ENCODE measurements around the gene VWC2L. TPM values are rescaled to one million over a fixed set of nuclear protein-coding genes. Genes with fewer than 3 reads are reported as not detected.

VWC2L gene
- total RNA-seq, 2 experiments from 2014 or later: not detected

DNA sequence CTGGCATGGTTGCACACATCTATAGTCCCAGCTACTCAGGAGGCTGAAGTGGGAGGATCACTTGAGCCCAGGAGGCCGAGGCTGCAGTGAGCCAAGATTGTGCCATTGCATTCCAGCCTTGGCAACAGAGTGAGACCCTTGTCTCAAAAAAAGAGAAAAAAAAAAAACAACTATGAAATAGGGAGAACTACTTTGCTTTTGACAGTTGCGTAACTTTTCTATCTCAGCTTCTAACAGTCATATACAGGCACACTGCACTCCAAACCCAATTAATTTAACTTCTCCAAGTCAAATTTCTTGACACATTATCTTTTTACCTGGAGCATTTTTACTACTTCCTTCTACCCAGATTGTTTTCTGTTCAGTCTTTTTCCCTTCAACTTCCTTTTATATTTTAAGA lies 24.1 kb upstream of the VWC2L start:
- Mint-ChIP-seq H3K9me3 (no peaks in the 10 kb centered on the region), H3K4me1 (ENCODE audit: low read depth) (no peaks in the 10 kb centered on the region), H3K27ac (no peak overlapping the region), H3K27me3 (no peaks in the 10 kb centered on the region), H3K4me3 (no peak overlapping the region), H3K36me3 (ENCODE audit: low read depth) (no peaks in the 10 kb centered on the region)
- CTCF ChIA-PET: no interaction called here
- TF ChIP-seq, protein P1, sequence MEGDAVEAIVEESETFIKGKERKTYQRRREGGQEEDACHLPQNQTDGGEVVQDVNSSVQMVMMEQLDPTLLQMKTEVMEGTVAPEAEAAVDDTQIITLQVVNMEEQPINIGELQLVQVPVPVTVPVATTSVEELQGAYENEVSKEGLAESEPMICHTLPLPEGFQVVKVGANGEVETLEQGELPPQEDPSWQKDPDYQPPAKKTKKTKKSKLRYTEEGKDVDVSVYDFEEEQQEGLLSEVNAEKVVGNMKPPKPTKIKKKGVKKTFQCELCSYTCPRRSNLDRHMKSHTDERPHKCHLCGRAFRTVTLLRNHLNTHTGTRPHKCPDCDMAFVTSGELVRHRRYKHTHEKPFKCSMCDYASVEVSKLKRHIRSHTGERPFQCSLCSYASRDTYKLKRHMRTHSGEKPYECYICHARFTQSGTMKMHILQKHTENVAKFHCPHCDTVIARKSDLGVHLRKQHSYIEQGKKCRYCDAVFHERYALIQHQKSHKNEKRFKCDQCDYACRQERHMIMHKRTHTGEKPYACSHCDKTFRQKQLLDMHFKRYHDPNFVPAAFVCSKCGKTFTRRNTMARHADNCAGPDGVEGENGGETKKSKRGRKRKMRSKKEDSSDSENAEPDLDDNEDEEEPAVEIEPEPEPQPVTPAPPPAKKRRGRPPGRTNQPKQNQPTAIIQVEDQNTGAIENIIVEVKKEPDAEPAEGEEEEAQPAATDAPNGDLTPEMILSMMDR (IDR thresholded peaks at IDR 0.05): no peak
- intact Hi-C loops (cut with micrococcal nuclease): no loop called here
- POLR2A ChIA-PET: no interaction called here
- DNase-seq (no peak), ATAC-seq (no peak)

DNA sequence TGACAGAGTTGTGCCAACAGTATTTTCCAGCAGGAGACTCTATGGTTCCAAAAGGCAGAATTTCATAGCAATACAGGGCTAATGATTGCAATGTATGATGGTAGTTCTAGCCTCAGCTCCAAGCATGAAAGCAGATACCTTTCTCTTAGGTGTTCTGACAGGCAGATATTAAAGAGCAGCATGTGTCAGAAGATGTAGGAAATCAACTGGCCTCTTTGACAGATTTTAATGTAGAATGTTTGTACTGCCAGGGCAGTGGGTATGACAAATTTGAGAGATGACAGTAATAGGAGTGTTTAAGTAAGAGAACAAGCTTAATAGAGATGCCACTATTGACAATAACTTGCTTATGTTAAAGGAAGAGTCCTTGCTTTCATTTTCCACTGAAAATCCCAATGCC lies 21.5 kb upstream of the VWC2L start:
- no peak for ATAC-seq
- Mint-ChIP-seq H3K9me3 (no peaks in the 10 kb centered on the region), H3K4me3 (no peak overlapping the region), H3K27me3 (no peaks in the 10 kb centered on the region), H3K4me1 (ENCODE audit: low read depth) (no peaks in the 10 kb centered on the region), H3K27ac (no peak overlapping the region), H3K36me3 (ENCODE audit: low read depth) (no peaks in the 10 kb centered on the region)
- ChIA-PET POLR2A (no interaction called here), CTCF (no interaction called here)
- intact Hi-C loops (cut with micrococcal nuclease): no loop called here
- TF ChIP-seq, protein P1 (IDR thresholded peaks at IDR 0.05): no peak
- no peak for DNase-seq

DNA sequence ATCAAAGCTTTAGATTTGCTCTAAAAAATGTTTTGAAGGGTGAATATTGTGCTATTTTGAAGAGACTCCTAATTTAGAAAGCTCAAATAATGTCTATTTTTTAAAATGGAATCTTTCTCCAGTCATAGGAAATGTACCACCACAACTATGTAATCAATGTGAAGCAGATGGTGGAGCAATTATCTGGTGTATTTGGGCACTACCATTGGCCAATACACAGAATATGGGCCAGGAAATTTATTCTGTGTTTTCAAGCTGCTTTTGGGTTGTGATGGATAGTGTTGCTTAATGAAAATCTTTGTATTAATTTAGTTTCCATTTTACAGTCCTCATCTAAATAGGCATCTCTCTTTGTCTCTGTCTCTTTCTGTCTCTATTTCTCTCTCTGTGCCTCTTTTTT lies 17.1 kb upstream of the VWC2L start:
- H3K4me3 Mint-ChIP-seq: no peak overlapping the region
- no peak overlapping the region for H3K27ac Mint-ChIP-seq
- intact Hi-C loops (cut with micrococcal nuclease): no loop called here
- ATAC-seq: no peak
- no peaks in the 10 kb centered on the region for H3K4me1 Mint-ChIP-seq (ENCODE audit: low read depth)
- POLR2A ChIA-PET: no interaction called here
- H3K36me3 Mint-ChIP-seq (ENCODE audit: low read depth): no peaks in the 10 kb centered on the region
- H3K27me3 Mint-ChIP-seq: no peaks in the 10 kb centered on the region
- no peak for DNase-seq
- CTCF ChIA-PET: interaction anchor here (0.9 kb wide), 1 partner anchor 19 kb away, joined by 3 read pairs; no protein-coding TSS in a partner anchor
- no peaks in the 10 kb centered on the region for H3K9me3 Mint-ChIP-seq
- TF ChIP-seq, protein P1 (IDR thresholded peaks at IDR 0.05): no peak

DNA sequence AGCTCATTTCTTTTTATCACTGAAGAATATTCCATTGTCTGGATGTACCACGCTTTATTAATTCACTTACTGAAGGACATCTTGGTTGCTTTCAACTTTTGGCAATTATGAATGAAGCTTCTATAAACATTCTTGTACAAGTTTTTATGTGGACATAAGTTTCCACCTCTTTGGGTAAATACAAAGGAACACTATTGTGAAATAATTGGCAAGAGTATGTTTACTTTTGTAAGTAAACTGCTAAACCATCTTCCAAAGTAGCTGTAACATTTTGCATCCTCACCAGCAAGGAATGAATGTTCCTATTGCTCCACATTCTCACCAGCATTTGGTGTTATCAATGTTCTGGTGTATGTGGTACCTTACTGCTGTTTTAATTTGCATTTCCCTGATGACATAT lies 15.8 kb upstream of the VWC2L start:
- H3K4me1 Mint-ChIP-seq (ENCODE audit: low read depth): no peaks in the 10 kb centered on the region
- TF ChIP-seq, protein P1 (IDR thresholded peaks at IDR 0.05): no peak
- H3K27me3 Mint-ChIP-seq: no peaks in the 10 kb centered on the region
- ATAC-seq (no peak), DNase-seq (no peak)
- ChIA-PET POLR2A (no interaction called here), CTCF (no interaction called here)
- no peaks in the 10 kb centered on the region for H3K9me3 Mint-ChIP-seq
- intact Hi-C loops (cut with micrococcal nuclease): no loop called here
- no peak overlapping the region for H3K27ac Mint-ChIP-seq
- no peaks in the 10 kb centered on the region for H3K36me3 Mint-ChIP-seq (ENCODE audit: low read depth)
- no peak overlapping the region for H3K4me3 Mint-ChIP-seq

DNA sequence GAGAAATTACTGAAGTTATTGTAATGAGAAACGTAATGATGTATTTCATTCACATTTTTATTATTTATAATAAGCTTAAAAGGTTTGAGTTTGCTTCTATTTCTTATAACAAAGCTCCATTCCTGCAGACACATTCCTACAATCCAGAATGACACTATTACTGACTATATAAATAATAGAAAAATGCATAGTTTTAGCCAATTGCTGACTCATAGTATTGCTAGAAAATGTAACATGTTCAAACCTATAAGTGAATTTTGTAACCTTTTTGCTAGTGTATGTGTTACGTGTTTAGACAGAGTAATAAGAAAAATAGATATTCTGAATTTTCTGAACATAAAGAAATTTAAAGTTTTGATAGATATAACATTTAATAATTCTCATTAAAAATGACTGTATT lies 9.3 kb upstream of the VWC2L start:
- ATAC-seq (no peak), DNase-seq (no peak)
- no peak overlapping the region for H3K4me3 Mint-ChIP-seq
- intact Hi-C loops (cut with micrococcal nuclease): no loop called here
- H3K4me1 Mint-ChIP-seq (ENCODE audit: low read depth): no peaks in the 10 kb centered on the region
- no peaks in the 10 kb centered on the region for H3K36me3 Mint-ChIP-seq (ENCODE audit: low read depth)
- ChIA-PET CTCF (no interaction called here), POLR2A (no interaction called here)
- no peak overlapping the region for H3K27ac Mint-ChIP-seq
- H3K27me3 Mint-ChIP-seq: no peaks in the 10 kb centered on the region
- no peaks in the 10 kb centered on the region for H3K9me3 Mint-ChIP-seq
- TF ChIP-seq, protein P1 (IDR thresholded peaks at IDR 0.05): no peak
